22Rv1 (cell line): Measurements from ENCODE around the gene PKMYT1.

Experiments
- H3K27ac ChIP-seq: fragments of 450-650 bp; 2 replicates; pipeline ENCODE4 v1.5.1; 2017
- CTCF ChIP-seq: fragments of 450-650 bp; IDR thresholded peaks from 2 replicates; pipeline ENCODE4 v1.5.1; 2017; ENCODE audit warnings: mild to moderate bottlenecking
- ZFX ChIP-seq: fragments of 450-650 bp; IDR thresholded peaks from 2 replicates; pipeline ENCODE4 v1.6.1; 2017; ENCODE audit warnings: antibody characterized with exemption, borderline replicate concordance

Gene PKMYT1

DNA sequence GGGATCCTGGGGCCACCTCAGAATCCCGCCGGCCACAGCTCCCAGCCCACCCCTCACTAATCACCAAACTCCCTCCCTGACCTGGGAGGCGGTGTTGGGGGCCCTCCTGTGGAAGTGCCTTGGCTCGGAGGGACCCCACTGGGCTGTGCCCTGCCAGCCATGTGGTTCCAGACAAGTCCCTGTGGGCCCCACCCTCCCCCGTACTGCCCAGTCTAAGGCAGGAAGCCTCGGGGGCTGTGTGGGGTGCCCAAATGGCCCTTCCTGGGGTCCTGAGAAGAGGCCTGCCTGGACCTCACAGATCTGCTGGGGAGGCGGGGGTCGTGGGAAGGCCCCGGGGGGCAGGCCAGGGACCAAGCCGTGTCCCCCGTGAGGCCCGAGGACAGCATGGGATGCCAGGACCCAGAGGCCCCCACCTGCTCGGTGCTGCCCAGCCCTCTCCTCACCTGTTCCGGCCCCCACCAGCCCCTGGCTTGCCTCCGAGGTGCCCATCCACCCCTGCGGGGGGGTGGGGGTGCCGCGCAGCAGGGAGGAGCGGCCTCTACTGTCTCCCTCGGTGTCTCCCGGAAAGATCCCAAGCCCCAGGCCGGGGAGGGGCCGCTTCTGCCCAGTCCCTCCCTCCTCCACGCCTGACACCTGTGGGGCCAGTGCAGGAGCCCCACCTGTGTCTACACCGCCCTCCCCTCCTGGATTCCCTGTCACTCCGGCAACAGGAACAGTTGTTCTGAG is 25.4 kb downstream of the PKMYT1 start:
- TF ChIP-seq ZFX, result no peak
- TF ChIP-seq CTCF, result no peak
- H3K27ac ChIP-seq, result no peak overlapping the region

DNA sequence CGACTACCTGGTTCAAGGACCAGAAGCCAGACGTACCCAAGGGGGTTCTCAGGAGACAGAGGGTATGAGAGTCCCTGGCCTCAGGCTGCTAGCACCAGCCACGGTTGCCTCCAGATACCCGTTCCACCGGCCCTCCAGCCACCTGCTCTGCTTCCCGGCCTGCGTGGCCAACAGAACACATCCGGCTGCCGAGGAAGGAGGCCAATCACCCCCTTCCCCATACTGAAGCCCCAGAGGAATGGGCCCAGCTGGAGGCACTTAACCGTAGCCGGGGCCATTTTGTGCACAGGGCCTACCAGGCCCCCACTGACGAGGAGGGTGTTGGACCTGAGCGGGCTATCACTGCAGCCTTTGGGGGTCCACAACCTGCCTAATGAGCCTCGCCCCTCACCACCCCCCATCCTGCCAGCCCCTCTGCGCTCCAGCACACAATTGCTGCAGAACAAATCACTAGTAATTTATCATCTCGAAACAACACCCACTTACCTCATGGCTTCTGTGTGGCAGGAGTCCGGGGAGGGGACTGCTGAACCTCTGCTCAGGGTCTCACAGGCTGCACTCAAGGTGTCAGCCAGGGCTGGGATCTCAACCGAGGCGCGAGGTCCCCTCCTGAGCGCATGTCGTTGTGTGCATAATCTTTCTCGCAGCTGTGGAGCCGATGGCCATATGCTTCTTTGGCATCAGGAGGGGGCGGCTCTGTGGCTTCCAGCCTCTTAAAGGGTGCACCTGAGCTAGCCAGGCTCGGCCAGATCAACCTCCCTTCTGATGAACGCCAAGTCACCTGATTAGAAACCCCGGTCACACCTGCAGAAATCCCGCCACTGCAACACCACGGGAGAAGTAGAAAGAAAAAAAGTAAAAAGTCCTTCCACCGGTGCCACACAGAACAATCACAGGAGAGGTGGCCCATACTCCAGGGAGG is 26.3 kb downstream of the PKMYT1 start:
- no peak overlapping the region for H3K27ac ChIP-seq
- TF ChIP-seq CTCF (no peak), ZFX (no peak)

DNA sequence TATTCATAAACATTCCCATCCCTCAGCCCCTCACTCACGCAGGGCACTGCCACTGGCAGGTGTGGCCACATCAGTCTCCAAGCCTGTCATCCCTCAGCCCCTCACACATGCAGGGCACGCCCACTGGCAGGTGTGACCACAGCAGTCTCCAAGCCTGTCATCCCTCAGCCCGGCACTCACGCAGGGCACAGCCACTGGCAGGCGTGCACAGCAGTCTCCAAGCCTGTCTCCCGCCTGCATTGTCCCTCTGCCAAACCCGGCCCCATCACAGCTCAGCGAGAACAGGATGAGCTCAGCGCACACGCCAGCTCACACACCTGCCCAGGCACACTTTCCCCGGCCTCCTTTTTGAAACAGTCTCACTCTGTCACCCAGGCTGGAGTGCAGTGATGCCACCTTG is 27.6 kb downstream of the PKMYT1 start:
- TF ChIP-seq CTCF (no peak), ZFX (no peak)
- peak overlapping the region; percentile 44; the same call in 1 of the 2 replicates for H3K27ac ChIP-seq

- H3K27ac ChIP-seq, result no peak overlapping the region
These were observed 29.5 kb downstream of the PKMYT1 start for GRCh38 chr16:2950773-2951172.

DNA sequence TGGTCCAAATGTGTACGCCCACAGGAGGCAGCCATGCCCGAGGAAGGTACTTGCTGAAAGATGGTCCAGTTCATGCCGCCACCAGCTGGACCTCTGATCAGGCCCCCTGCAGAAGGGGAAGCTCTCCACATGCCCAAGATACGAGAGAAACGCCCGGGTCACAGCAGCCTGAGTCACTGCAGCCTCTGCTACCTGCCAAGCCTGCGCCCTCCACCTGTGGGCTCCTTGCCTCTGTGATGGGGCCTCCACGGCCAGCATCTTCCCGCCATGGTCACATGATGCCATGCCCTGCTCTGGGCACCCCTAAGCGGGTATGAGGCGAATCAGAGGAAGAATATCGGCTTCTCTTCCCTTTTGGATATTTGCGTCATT is 29.9 kb downstream of the PKMYT1 start:
- no peak for TF ChIP-seq CTCF
- no peak overlapping the region for H3K27ac ChIP-seq

More at GRCh38 chr16:2950773-2951172, 29.5 kb downstream of the PKMYT1 start:
- TF ChIP-seq CTCF (no peak), ZFX (no peak)

GRCh38 chr16:2949705-2950352 is 30.4 kb downstream of the PKMYT1 start:
- TF ChIP-seq ZFX (no peak), CTCF (no peak)
- no peak overlapping the region for H3K27ac ChIP-seq
